Liver (tissue), 9 donors: ENCODE data around the gene DNPH1. TPM values are rescaled to one million over a fixed set of nuclear protein-coding genes. Genes with fewer than 3 reads are reported as not detected.

ENCODE experiments used
- DNase-seq: peaks from one replicate; pipeline ENCODE4 v3.0.0-alpha.2; 2017; ENCODE audit warnings: low spot score
- H3K27ac ChIP-seq, 2 donors: one replicate each; pipeline ENCODE4 v1.7.0; 2013; ENCODE audit warnings: inconsistent platforms in 2 of 2, low read length in 2 of 2, control low read depth in 1 of 2, low read depth in 1 of 2, mild to moderate bottlenecking in 1 of 2
- H3K27me3 ChIP-seq, 4 donors: one replicate each; pipeline versions ENCODE4 v1.6.1 to v1.7.0; 2013; ENCODE audit warnings: low read length in 3 of 4, inconsistent platforms in 1 of 4, mild to moderate bottlenecking in 1 of 4, moderate library complexity in 1 of 4; ENCODE audit not compliant: control insufficient read depth in 4 of 4, insufficient read depth in 4 of 4
- H3K36me3 ChIP-seq, 4 donors: one replicate each; pipeline versions ENCODE4 v1.6.1 to v1.7.0; 2013; ENCODE audit warnings: low read length in 3 of 4, mild to moderate bottlenecking in 3 of 4, low read depth in 1 of 4, moderate library complexity in 1 of 4; ENCODE audit not compliant: control insufficient read depth in 4 of 4, insufficient read depth in 3 of 4
- H3K4me1 ChIP-seq, 4 donors: one replicate each; pipeline versions ENCODE4 v1.6.1 to v1.7.0; 2013; ENCODE audit warnings: low read length in 3 of 4, mild to moderate bottlenecking in 3 of 4, moderate library complexity in 1 of 4; ENCODE audit not compliant: control insufficient read depth in 4 of 4, insufficient read depth in 4 of 4
- H3K4me3 ChIP-seq, 3 donors: one replicate each; pipeline versions ENCODE4 v1.6.1 to v1.7.0; 2013; ENCODE audit warnings: low read length in 3 of 3, control low read depth in 1 of 3, low read depth in 1 of 3, mild to moderate bottlenecking in 1 of 3
- H3K9ac ChIP-seq, 2 donors: one replicate each; pipeline ENCODE4 v1.7.0; 2013; ENCODE audit warnings: low read length in 2 of 2, mild to moderate bottlenecking in 2 of 2, moderate library complexity in 2 of 2, control low read depth in 1 of 2, low read depth in 1 of 2
- H3K9me3 ChIP-seq, 4 donors: one replicate each; pipeline versions ENCODE4 v1.6.1 to v1.7.0; 2013; ENCODE audit warnings: low read length in 3 of 4; ENCODE audit not compliant: control insufficient read depth in 4 of 4
- ATF3 ChIP-seq: IDR thresholded peaks from 2 replicates; pipeline ENCODE4 v1.6.1; 2016; ENCODE audit warnings: antibody characterized with exemption
- CTCF ChIP-seq: fragments of 150-350 bp; IDR thresholded peaks from 2 replicates; pipeline ENCODE4 v1.5.1; 2017; ENCODE audit warnings: improper control_type of control experiment, low read depth, low read length; ENCODE audit not compliant: missing input control
- EGR1 ChIP-seq, 2 donors: IDR thresholded peaks; 2 replicates each; pipeline ENCODE4 v1.6.1; 2016 to 2018; ENCODE audit warnings: antibody characterized with exemption in 2 of 2, low read depth in 2 of 2
- FOXA1 ChIP-seq: IDR thresholded peaks from 2 replicates; pipeline ENCODE4 v1.6.1; 2016; ENCODE audit warnings: antibody characterized with exemption
- FOXA2 ChIP-seq: IDR thresholded peaks from 2 replicates; pipeline ENCODE4 v1.6.1; 2016; ENCODE audit warnings: antibody characterized with exemption
- GABPA ChIP-seq, 2 donors: IDR thresholded peaks in 1 of 2; conservative IDR thresholded peaks in 1 of 2; 2 replicates each; pipeline ENCODE4 v1.6.1; 2016; ENCODE audit warnings: antibody characterized with exemption in 2 of 2, mild to moderate bottlenecking in 1 of 2, moderate library complexity in 1 of 2
- HNF4A ChIP-seq, 2 donors: conservative IDR thresholded peaks; 2 replicates each; pipeline ENCODE4 v1.6.1; 2016; ENCODE audit warnings: antibody characterized with exemption in 2 of 2, mild to moderate bottlenecking in 2 of 2
- HNF4G ChIP-seq: IDR thresholded peaks from 2 replicates; pipeline ENCODE4 v1.6.1; 2016; ENCODE audit warnings: antibody characterized with exemption
- JUND ChIP-seq, 2 donors: IDR thresholded peaks; 2 replicates each; pipeline ENCODE4 v1.6.1; 2016; ENCODE audit warnings: antibody characterized with exemption in 2 of 2
- MAX ChIP-seq: IDR thresholded peaks from 2 replicates; pipeline ENCODE4 v1.6.1; 2016; ENCODE audit warnings: antibody characterized with exemption
- NR2F2 ChIP-seq: IDR thresholded peaks from 2 replicates; pipeline ENCODE4 v1.6.1; 2016; ENCODE audit warnings: antibody characterized with exemption
- RAD21 ChIP-seq, 2 donors: IDR thresholded peaks; 2 replicates each; pipeline ENCODE4 v1.6.1; 2016; ENCODE audit warnings: antibody characterized with exemption in 2 of 2, mild to moderate bottlenecking in 2 of 2
- REST ChIP-seq: IDR thresholded peaks from 2 replicates; pipeline ENCODE4 v1.6.1; 2016; ENCODE audit warnings: antibody characterized with exemption, mild to moderate bottlenecking
- RXRA ChIP-seq, 2 donors: IDR thresholded peaks; 2 replicates each; pipeline ENCODE4 v1.6.1; 2017 to 2018; ENCODE audit warnings: antibody characterized with exemption in 2 of 2, mild to moderate bottlenecking in 1 of 2
- SP1 ChIP-seq: IDR thresholded peaks from 2 replicates; pipeline ENCODE4 v1.6.1; 2018; ENCODE audit warnings: antibody characterized with exemption, mild to moderate bottlenecking
- TAF1 ChIP-seq: conservative IDR thresholded peaks from 2 replicates; pipeline ENCODE4 v1.6.1; 2016; ENCODE audit warnings: antibody characterized with exemption, mild to moderate bottlenecking
- YY1 ChIP-seq: IDR thresholded peaks from 2 replicates; pipeline ENCODE4 v1.6.1; 2016; ENCODE audit warnings: antibody characterized with exemption, mild to moderate bottlenecking
- ZBTB33 ChIP-seq: IDR thresholded peaks from 2 replicates; pipeline ENCODE4 v1.6.1; 2016; ENCODE audit warnings: antibody characterized with exemption
- WGBS: extraction: QIAGEN DNeasy Blood & Tissue Kit; methylation state at CpG from one replicate; pipeline ENCODE4 v1.1.7; 2013; 5-methylcytosine and 5-hydroxymethylcytosine counted together
- polyA plus RNA-seq, 2 donors: library from polyadenylated mRNA; stranded (reverse) in 1 of 2; unstranded in 1 of 2; fragments of 200-250 nt in 1 of 2; fragments of >200 nt in 1 of 2; fragmentation: Nextera tagmentation in 1 of 2; extraction: Ambion mirVana in 1 of 2; gene quantifications; one replicate each; pipeline versions ENCODE4 v1.2.1 to v1.2.3, GENCODE V29; 2013 to 2015
- total RNA-seq, 2 donors: library from RNA; depleted of rRNA; stranded (reverse); fragments of >200 nt; gene quantifications; one replicate each; pipeline ENCODE4 v1.2.3, GENCODE V29; 2014
- donor health status: healthy.
- donor health status: healthy.
- donor health status: healthy.
- donor health status: healthy.
- donor health status: healthy.

Gene DNPH1
- total and polyA plus RNA-seq, 4 donors, result 53.2 to 195 (median 103) TPM

GRCh38 chr6:43180985-43181384, 48.3 kb downstream of the DNPH1 start:
- 78% methylated on average over 5 of the region's 5 CpGs for WGBS
- H3K36me3 ChIP-seq, result peaks cover 19 to 39% (median 26%) of the 10 kb centered on the region in 4 donors
- H3K27me3 ChIP-seq, result no peaks in the 10 kb centered on the region
- H3K4me1 ChIP-seq, result peaks cover 0 to 18% (median 17%) of the 10 kb centered on the region in 4 donors
- no peak overlapping the region for H3K9ac ChIP-seq
- no peak for DNase-seq
- no peak for TF ChIP-seq TAF1
- TF ChIP-seq CTCF, result no peak
- TF ChIP-seq YY1, result no peak
- TF ChIP-seq SP1, result no peak
- TF ChIP-seq FOXA1, result no peak
- TF ChIP-seq RXRA (IDR thresholded peaks at IDR 0.05), result no peak
- no peak for TF ChIP-seq NR2F2
- TF ChIP-seq ATF3, result no peak
- TF ChIP-seq FOXA2, result no peak
- TF ChIP-seq JUND (IDR thresholded peaks at IDR 0.05), result no peak
- no peak for TF ChIP-seq EGR1 (IDR thresholded peaks at IDR 0.05; ENCODE audit: low read depth in 2 of 2)
- no peak for TF ChIP-seq GABPA (IDR thresholded peaks at IDR 0.05 in 1 of 2, conservative IDR thresholded peaks at IDR 0.05 in 1 of 2)
- no peak for TF ChIP-seq MAX
- no peak overlapping the region for H3K27ac ChIP-seq
- no peaks in the 10 kb centered on the region for H3K9me3 ChIP-seq
- no peak overlapping the region for H3K4me3 ChIP-seq

GRCh38 chr6:43180058-43180457, 49.2 kb downstream of the DNPH1 start:
- 90% methylated on average over 7 of the region's 7 CpGs for WGBS
- no peaks in the 10 kb centered on the region for H3K9me3 ChIP-seq
- no peak overlapping the region for H3K9ac ChIP-seq
- H3K36me3 ChIP-seq, result peaks cover 21 to 40% (median 33%) of the 10 kb centered on the region in 4 donors
- no peak overlapping the region for H3K27ac ChIP-seq
- no peak overlapping the region for H3K4me3 ChIP-seq
- DNase-seq, result no peak
- H3K27me3 ChIP-seq, result no peaks in the 10 kb centered on the region
- H3K4me1 ChIP-seq, result peaks cover 0 to 21% (median 17%) of the 10 kb centered on the region in 4 donors
- TF ChIP-seq TAF1, result no peak
- no peak for TF ChIP-seq ZBTB33
- no peak for TF ChIP-seq JUND (IDR thresholded peaks at IDR 0.05)
- no peak for TF ChIP-seq GABPA (IDR thresholded peaks at IDR 0.05 in 1 of 2, conservative IDR thresholded peaks at IDR 0.05 in 1 of 2)
- no peak for TF ChIP-seq FOXA1
- no peak for TF ChIP-seq YY1
- TF ChIP-seq EGR1 (IDR thresholded peaks at IDR 0.05; ENCODE audit: low read depth in 2 of 2), result no peak
- no peak for TF ChIP-seq HNF4A (conservative IDR thresholded peaks at IDR 0.05)
- TF ChIP-seq SP1, result no peak
- no peak for TF ChIP-seq REST
- no peak for TF ChIP-seq HNF4G
- TF ChIP-seq MAX, result no peak
- TF ChIP-seq ATF3, result no peak
- TF ChIP-seq RXRA (IDR thresholded peaks at IDR 0.05), result no peak
- no peak for TF ChIP-seq NR2F2
- TF ChIP-seq FOXA2, result no peak
- TF ChIP-seq RAD21 (IDR thresholded peaks at IDR 0.05), result no peak
- TF ChIP-seq CTCF, result no peak
